GM23338 (cell line): ENCODE measurements around the gene SORCS2. TPM values are rescaled to one million over a fixed set of nuclear protein-coding genes. Genes with fewer than 3 reads are reported as not detected.

Experiments used
- ATAC-seq: fragments of 200-7000 bp; cut with Tn5 transposase; 3 replicates; pipeline ENCODE4 v1.9.1; 2020
- DNase-seq: peaks from one replicate; pipeline ENCODE4 v3.0.0-alpha.2; 2015; ENCODE audit warnings: low spot score
- H2AFZ ChIP-seq: fragments of 200-600 bp; sonication (generic); 2 replicates; pipeline ENCODE4 v1.8.0; 2016; ENCODE audit warnings: antibody characterized with exemption, mild to moderate bottlenecking, moderate library complexity
- H3F3A ChIP-seq: fragments of 200-600 bp; sonication (generic); replicated peaks from 2 replicates; pipeline ENCODE4 v1.8.0; 2017; ENCODE audit warnings: antibody characterized with exemption, mixed run types, low read depth
- H3K27ac ChIP-seq: fragments of 200-600 bp; sonication (generic); 2 replicates; pipeline ENCODE4 v1.6.1; 2016; ENCODE audit warnings: low read depth
- H3K27me3 ChIP-seq: fragments of 200-600 bp; sonication (generic); 2 replicates; pipeline ENCODE4 v1.8.0; 2016; ENCODE audit warnings: mild to moderate bottlenecking, mixed run types, moderate library complexity; ENCODE audit not compliant: insufficient read depth
- H3K36me3 ChIP-seq: fragments of 200-600 bp; sonication (generic); 2 replicates; pipeline ENCODE4 v1.8.0; 2016; ENCODE audit warnings: mild to moderate bottlenecking; ENCODE audit not compliant: insufficient read depth
- H3K4me1 ChIP-seq: fragments of 200-600 bp; sonication (generic); 2 replicates; pipeline ENCODE4 v1.8.0; 2016; ENCODE audit warnings: mild to moderate bottlenecking, moderate library complexity; ENCODE audit not compliant: insufficient read depth
- H3K4me2 ChIP-seq: fragments of 200-600 bp; sonication (generic); 2 replicates; pipeline ENCODE4 v1.7.1; 2017; ENCODE audit warnings: mixed run types
- H3K4me3 ChIP-seq: fragments of 200-600 bp; sonication (generic); 2 replicates; pipeline ENCODE4 v1.6.1; 2016; ENCODE audit warnings: mixed run types
- H3K79me2 ChIP-seq: fragments of 200-600 bp; sonication (generic); replicated peaks from 2 replicates; pipeline ENCODE4 v1.8.0; 2017; ENCODE audit warnings: mild to moderate bottlenecking; ENCODE audit not compliant: insufficient read depth
- H3K9me2 ChIP-seq: fragments of 200-600 bp; sonication (generic); 2 replicates; pipeline ENCODE4 v1.8.0; 2017; ENCODE audit not compliant: insufficient read depth
- H4K20me1 ChIP-seq: fragments of 200-600 bp; sonication (generic); replicated peaks from 2 replicates; pipeline ENCODE4 v1.8.0; 2017; ENCODE audit warnings: mild to moderate bottlenecking; ENCODE audit not compliant: insufficient read depth
- H3K27ac Mint-ChIP-seq: 2 replicates; pipeline ENCODE4 v1.8.0; 2020; ENCODE audit warnings: inconsistent platforms, mild to moderate bottlenecking, moderate library complexity, mixed read lengths
- H3K27me3 Mint-ChIP-seq: 3 replicates; pipeline ENCODE4 v1.8.0; 2022; ENCODE audit warnings: low read depth, mild to moderate bottlenecking, moderate library complexity, mixed read lengths, inconsistent platforms; ENCODE audit not compliant: insufficient read depth, poor library complexity
- H3K36me3 Mint-ChIP-seq: 3 replicates; pipeline ENCODE4 v1.8.0; 2021; ENCODE audit warnings: low read depth, mild to moderate bottlenecking, inconsistent platforms, moderate library complexity, mixed read lengths
- H3K4me1 Mint-ChIP-seq: 3 replicates; pipeline ENCODE4 v1.8.0; 2020; ENCODE audit warnings: mild to moderate bottlenecking, inconsistent platforms, mixed read lengths
- H3K4me3 Mint-ChIP-seq: 3 replicates; pipeline ENCODE4 v1.8.0; 2021; ENCODE audit warnings: moderate library complexity, mild to moderate bottlenecking, inconsistent platforms, mixed read lengths
- H3K9me3 Mint-ChIP-seq: 3 replicates; pipeline ENCODE4 v1.8.0; 2020; ENCODE audit warnings: moderate library complexity, mild to moderate bottlenecking, inconsistent platforms, mixed read lengths
- CREB1 ChIP-seq: fragments of 250-450 bp; sonication (Bioruptor Pico); IDR thresholded peaks from 2 replicates; pipeline ENCODE4 v1.5.0; 2020; ENCODE audit warnings: low read depth, mild to moderate bottlenecking, moderate library complexity
- EZH2 ChIP-seq: fragments of 200-600 bp; sonication (generic); IDR thresholded peaks from one replicate; pipeline ENCODE4 v1.8.0; 2017; ENCODE audit warnings: antibody characterized with exemption, mild to moderate bottlenecking, low read depth; ENCODE audit not compliant: unreplicated experiment
- JUNB ChIP-seq: IDR thresholded peaks from one replicate; pipeline ENCODE4 v1.6.1; 2016; ENCODE audit warnings: antibody characterized with exemption; ENCODE audit not compliant: unreplicated experiment
- POLR2AphosphoS5 ChIP-seq: IDR thresholded peaks from 2 replicates; pipeline ENCODE4 v1.6.1; 2016; ENCODE audit warnings: antibody characterized with exemption, low read depth
- ZNF114 ChIP-seq: fragments of 250-450 bp; sonication (Bioruptor Pico); IDR thresholded peaks from 2 replicates; pipeline ENCODE4 v1.5.0; 2020; ENCODE audit warnings: mild to moderate bottlenecking, moderate library complexity
- ZNF331 ChIP-seq: fragments of 250-450 bp; sonication (Bioruptor Pico); IDR thresholded peaks from 2 replicates; pipeline ENCODE4 v1.5.0; 2020; ENCODE audit warnings: low read depth, mild to moderate bottlenecking, moderate library complexity
- polyA plus RNA-seq: library from polyadenylated mRNA; unstranded; fragments of >200 nt; fragmentation: Nextera tagmentation; extraction: Ambion mirVana; gene quantifications from 2 replicates; pipeline ENCODE4 v1.2.1, GENCODE V29; 2016
- total RNA-seq: library from RNA; depleted of rRNA; stranded (reverse); fragments of >200 nt; shearing (Covaris generic); gene quantifications from 2 replicates; pipeline ENCODE4 v1.2.3, GENCODE V29; 2014
- TF ChIP-seq, protein P1 (sequence below): fragments of 250-450 bp; sonication (Bioruptor Pico); IDR thresholded peaks from 2 replicates; pipeline ENCODE4 v1.5.0; 2020; ENCODE audit warnings: mild to moderate bottlenecking, moderate library complexity
- TF ChIP-seq, protein P2 (sequence below): IDR thresholded peaks from 2 replicates; pipeline ENCODE4 v1.6.1; 2016; ENCODE audit warnings: antibody characterized with exemption
- TF ChIP-seq, protein P3 (sequence below): IDR thresholded peaks from one replicate; pipeline ENCODE4 v1.6.1; 2018; ENCODE audit warnings: antibody characterized with exemption; ENCODE audit not compliant: unreplicated experiment

The SORCS2 gene
- total and polyA plus RNA-seq, 2 experiments from 2014 or later = 0.47 to 2.4 TPM

DNA sequence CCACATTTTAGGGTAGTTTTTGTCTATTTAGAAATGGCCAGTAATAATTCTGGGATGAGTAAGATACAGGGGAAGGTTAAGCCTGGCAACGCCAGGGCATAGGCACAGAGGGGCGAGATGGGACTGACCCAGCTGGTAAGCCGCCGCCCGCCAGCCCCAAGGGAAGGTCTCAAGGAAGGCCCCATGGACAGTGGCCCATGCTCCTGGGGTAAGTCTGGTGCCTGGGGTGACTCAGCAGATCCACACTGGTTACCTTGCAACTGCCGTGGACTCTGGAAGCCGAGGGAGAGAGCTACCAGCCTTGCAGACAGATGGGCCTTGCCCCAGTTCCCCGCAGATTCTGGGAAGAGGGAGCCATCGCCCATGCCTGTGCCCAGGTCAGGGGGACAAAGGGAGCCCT lies 567.9 kb downstream of the SORCS2 start (continued):
- TF ChIP-seq, protein P1, sequence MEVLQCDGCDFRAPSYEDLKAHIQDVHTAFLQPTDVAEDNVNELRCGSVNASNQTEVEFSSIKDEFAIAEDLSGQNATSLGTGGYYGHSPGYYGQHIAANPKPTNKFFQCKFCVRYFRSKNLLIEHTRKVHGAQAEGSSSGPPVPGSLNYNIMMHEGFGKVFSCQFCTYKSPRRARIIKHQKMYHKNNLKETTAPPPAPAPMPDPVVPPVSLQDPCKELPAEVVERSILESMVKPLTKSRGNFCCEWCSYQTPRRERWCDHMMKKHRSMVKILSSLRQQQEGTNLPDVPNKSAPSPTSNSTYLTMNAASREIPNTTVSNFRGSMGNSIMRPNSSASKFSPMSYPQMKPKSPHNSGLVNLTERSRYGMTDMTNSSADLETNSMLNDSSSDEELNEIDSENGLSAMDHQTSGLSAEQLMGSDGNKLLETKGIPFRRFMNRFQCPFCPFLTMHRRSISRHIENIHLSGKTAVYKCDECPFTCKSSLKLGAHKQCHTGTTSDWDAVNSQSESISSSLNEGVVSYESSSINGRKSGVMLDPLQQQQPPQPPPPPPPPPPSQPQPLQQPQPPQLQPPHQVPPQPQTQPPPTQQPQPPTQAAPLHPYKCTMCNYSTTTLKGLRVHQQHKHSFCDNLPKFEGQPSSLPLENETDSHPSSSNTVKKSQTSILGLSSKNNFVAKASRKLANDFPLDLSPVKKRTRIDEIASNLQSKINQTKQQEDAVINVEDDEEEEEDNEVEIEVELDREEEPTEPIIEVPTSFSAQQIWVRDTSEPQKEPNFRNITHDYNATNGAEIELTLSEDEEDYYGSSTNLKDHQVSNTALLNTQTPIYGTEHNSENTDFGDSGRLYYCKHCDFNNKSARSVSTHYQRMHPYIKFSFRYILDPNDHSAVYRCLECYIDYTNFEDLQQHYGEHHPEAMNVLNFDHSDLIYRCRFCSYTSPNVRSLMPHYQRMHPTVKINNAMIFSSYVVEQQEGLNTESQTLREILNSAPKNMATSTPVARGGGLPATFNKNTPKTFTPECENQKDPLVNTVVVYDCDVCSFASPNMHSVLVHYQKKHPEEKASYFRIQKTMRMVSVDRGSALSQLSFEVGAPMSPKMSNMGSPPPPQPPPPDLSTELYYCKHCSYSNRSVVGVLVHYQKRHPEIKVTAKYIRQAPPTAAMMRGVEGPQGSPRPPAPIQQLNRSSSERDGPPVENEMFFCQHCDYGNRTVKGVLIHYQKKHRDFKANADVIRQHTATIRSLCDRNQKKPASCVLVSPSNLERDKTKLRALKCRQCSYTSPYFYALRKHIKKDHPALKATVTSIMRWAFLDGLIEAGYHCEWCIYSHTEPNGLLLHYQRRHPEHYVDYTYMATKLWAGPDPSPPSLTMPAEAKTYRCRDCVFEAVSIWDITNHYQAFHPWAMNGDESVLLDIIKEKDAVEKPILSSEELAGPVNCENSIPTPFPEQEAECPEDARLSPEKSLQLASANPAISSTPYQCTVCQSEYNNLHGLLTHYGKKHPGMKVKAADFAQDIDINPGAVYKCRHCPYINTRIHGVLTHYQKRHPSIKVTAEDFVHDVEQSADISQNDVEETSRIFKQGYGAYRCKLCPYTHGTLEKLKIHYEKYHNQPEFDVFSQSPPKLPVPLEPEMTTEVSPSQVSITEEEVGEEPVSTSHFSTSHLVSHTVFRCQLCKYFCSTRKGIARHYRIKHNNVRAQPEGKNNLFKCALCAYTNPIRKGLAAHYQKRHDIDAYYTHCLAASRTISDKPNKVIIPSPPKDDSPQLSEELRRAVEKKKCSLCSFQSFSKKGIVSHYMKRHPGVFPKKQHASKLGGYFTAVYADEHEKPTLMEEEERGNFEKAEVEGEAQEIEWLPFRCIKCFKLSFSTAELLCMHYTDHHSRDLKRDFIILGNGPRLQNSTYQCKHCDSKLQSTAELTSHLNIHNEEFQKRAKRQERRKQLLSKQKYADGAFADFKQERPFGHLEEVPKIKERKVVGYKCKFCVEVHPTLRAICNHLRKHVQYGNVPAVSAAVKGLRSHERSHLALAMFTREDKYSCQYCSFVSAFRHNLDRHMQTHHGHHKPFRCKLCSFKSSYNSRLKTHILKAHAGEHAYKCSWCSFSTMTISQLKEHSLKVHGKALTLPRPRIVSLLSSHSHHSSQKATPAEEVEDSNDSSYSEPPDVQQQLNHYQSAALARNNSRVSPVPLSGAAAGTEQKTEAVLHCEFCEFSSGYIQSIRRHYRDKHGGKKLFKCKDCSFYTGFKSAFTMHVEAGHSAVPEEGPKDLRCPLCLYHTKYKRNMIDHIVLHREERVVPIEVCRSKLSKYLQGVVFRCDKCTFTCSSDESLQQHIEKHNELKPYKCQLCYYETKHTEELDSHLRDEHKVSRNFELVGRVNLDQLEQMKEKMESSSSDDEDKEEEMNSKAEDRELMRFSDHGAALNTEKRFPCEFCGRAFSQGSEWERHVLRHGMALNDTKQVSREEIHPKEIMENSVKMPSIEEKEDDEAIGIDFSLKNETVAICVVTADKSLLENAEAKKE (CRISPR knock-in tag) = no peak
- TF ChIP-seq CREB1 (CRISPR knock-in tag) = no peak
- no peak for TF ChIP-seq POLR2AphosphoS5
- TF ChIP-seq EZH2 = no peak
- no peak for TF ChIP-seq ZNF331 (CRISPR knock-in tag)
- no peak for TF ChIP-seq ZNF114 (CRISPR knock-in tag)

DNA sequence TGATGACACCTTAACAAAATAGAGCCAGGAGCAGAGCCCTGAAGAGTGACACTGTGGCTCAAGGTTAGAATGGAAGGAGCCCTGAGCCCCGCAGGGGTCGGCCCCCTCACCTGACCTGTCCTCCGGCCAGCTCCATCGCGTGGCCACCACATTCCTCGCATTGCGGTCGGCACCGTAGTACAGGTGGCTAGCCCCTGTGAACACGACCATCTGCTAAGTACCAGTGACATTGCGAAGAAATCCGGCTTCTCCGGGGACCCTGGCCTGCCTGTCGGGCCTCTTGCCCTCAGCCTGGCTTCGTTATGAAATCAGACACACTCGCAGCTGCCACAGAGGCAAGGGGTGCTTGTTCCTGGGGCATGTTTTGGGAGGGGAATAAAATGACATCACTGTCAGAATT lies 568.4 kb downstream of the SORCS2 start:
- Histone ChIP-seq H4K20me1 (no peaks in the 10 kb centered on the region), H3F3A (0 out of 2 replicates have a peak, but pooled peaks cover 5% of the 10 kb centered on the region), H3K4me3 (no peak overlapping the region), H3K4me1 (no peaks in the 10 kb centered on the region), H3K36me3 (no peaks in the 10 kb centered on the region), H2AFZ (no peak overlapping the region), H3K79me2 (no peaks in the 10 kb centered on the region), H3K27me3 (no peaks in the 10 kb centered on the region), H3K4me2 (no peak overlapping the region), H3K27ac (no peak overlapping the region), H3K9me2 (no peaks in the 10 kb centered on the region)
- no peak overlapping the region for H3K4me3 Mint-ChIP-seq
- DNase-seq (no peak), ATAC-seq (no peak)
- no peak overlapping the region for H3K27ac Mint-ChIP-seq
- peaks cover 4% of the 10 kb centered on the region; the same call in 2 of the 3 replicates for H3K4me1 Mint-ChIP-seq
- no peaks in the 10 kb centered on the region for H3K9me3 Mint-ChIP-seq
- H3K36me3 Mint-ChIP-seq = no peaks in the 10 kb centered on the region
- peaks cover 5% of the 10 kb centered on the region for H3K27me3 Mint-ChIP-seq
- TF ChIP-seq, protein P2, sequence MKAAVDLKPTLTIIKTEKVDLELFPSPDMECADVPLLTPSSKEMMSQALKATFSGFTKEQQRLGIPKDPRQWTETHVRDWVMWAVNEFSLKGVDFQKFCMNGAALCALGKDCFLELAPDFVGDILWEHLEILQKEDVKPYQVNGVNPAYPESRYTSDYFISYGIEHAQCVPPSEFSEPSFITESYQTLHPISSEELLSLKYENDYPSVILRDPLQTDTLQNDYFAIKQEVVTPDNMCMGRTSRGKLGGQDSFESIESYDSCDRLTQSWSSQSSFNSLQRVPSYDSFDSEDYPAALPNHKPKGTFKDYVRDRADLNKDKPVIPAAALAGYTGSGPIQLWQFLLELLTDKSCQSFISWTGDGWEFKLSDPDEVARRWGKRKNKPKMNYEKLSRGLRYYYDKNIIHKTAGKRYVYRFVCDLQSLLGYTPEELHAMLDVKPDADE = no peak
- TF ChIP-seq ZNF331 (CRISPR knock-in tag) (no peak), POLR2AphosphoS5 (no peak), JUNB (no peak)
- TF ChIP-seq, protein P3, sequence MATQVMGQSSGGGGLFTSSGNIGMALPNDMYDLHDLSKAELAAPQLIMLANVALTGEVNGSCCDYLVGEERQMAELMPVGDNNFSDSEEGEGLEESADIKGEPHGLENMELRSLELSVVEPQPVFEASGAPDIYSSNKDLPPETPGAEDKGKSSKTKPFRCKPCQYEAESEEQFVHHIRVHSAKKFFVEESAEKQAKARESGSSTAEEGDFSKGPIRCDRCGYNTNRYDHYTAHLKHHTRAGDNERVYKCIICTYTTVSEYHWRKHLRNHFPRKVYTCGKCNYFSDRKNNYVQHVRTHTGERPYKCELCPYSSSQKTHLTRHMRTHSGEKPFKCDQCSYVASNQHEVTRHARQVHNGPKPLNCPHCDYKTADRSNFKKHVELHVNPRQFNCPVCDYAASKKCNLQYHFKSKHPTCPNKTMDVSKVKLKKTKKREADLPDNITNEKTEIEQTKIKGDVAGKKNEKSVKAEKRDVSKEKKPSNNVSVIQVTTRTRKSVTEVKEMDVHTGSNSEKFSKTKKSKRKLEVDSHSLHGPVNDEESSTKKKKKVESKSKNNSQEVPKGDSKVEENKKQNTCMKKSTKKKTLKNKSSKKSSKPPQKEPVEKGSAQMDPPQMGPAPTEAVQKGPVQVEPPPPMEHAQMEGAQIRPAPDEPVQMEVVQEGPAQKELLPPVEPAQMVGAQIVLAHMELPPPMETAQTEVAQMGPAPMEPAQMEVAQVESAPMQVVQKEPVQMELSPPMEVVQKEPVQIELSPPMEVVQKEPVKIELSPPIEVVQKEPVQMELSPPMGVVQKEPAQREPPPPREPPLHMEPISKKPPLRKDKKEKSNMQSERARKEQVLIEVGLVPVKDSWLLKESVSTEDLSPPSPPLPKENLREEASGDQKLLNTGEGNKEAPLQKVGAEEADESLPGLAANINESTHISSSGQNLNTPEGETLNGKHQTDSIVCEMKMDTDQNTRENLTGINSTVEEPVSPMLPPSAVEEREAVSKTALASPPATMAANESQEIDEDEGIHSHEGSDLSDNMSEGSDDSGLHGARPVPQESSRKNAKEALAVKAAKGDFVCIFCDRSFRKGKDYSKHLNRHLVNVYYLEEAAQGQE = no peak
